Epidermal melanocyte (primary cell): ENCODE results near the gene POLR1B.
"Not testable (repeated sequence)": the region's sequence is repeated elsewhere in the genome, so short reads cannot be mapped to it uniquely, and the experiment has no call there.

Experiments used
- DNase-seq: peaks from one replicate; pipeline ENCODE4 v3.0.0; 2011; ENCODE audit warnings: low spot score; ENCODE audit not compliant: insufficient read length

POLR1B gene

GRCh38 chr2:112541315-112542122, 746 bp upstream of the POLR1B start:
- DNase-seq: peak; percentile 38

DNA sequence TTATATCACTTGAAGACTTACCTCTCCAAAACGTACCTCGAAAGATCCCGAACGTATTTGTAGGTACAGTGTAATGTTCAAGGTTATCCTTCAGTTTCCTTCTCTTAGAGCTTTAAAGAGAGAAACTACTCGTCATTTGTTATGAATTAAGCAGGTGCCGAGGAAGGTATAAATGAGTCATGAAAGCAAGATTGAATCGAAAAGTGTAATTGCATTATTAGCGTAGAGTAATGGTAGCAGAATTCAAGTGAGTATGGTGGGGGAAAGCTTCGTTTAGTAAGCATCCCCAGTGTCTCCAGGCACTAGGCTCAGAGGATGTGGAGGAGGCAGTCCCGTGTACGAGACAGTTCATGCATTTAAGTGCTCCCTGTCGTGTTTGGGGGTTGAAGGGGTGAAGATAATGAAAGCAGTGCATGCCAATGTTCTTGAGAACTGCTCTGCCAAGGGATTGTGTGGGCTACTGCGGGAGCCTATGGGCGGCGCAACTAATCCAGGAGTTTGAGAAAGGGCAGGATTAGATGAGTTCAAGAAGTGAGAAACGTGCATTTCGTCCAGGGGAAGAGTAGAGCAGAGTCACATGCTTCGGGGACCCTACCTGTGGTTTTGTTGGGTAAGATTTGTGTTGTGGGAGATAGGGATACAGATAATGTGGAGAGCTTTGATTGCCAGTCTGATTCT, 858 bp downstream of the POLR1B start:
- no peak for DNase-seq

- DNase-seq: no peak
These were observed 5.1 kb downstream of the POLR1B start for GRCh38 chr2:112547333-112547732.

DNA sequence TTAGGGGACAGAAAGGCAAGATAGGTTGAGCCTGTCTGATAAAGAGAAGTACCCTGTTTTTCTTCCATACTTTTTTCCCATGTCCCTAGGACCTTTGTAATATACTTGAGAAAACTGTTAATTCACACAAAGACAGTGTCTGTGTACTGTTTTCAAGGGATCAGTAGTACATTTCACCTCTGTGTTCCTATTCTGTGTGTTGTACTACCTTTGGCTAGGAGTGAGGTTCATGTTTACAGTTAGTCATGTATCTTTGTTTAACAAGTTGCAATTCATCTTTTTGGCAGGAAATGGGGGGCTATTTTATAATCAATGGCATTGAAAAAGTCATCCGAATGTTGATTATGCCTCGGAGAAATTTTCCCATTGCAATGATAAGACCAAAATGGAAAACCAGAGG, 6.7 kb downstream of the POLR1B start:
- DNase-seq: no peak

- no peak for DNase-seq
These were observed 23.8 kb downstream of the POLR1B start for GRCh38 chr2:112566104-112566503.

- DNase-seq: not testable (repeated sequence)
These were observed 24.2 kb downstream of the POLR1B start for GRCh38 chr2:112566508-112566907.

DNA sequence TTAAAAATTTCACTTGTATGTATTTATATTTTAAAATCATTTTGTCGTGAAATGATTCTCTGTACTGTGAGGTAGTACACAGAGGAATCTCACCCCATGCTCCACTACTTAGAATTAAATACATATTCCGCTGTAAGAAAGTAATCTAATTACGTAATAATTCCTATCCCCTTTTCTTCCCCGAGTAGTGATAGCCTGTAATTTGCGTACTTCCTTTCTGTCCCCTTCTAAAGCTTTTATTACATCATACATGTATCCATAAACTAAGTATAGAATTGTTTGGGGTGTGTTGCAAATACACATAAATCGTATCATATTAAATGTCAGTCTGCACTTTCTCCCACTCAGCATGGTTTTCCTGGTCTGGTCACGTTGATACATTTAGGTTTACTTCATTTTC, 29.7 kb downstream of the POLR1B start:
- DNase-seq: no peak

GRCh38 chr2:112577756-112578155, 35.5 kb downstream of the POLR1B start:
- DNase-seq: no peak

DNA sequence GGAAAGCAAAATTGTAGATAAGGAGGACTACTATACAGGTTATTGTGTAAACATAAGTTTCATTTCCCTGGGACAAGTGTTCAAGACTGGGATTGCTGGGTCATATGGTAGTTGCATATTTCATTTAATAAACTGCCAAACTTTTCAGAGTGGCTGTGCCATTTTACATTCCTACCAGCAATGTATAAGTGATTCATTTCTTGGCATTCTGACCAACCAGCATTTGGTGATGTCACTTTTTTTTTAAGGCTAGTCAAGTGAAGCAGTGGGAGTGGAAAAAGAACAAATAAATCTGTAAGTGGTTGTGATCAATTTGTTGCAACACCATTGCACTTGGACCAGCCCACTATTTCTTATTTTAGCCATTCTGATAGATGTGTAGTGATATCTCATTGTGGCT, 37.0 kb downstream of the POLR1B start:
- DNase-seq: no peak

DNA sequence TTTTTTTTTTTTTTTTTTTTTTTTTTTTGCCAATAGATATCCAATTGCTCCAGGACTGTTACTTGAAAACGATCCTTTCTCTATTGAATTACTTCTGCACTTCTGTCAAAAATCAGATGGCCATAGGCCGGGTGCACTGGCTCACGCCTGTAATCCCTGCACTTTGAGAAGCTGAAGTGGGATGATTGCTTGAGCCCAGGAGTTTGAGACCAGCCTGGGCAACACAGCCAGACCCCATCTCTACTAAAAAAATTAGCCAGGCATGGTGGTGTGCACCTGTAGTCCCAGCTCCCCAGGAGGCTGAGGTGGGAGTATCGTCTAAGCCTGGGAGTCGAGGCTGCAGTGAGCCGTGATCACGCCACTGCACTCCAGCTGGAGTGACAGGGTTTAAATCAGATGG, 37.8 kb downstream of the POLR1B start:
- no peak for DNase-seq

DNA sequence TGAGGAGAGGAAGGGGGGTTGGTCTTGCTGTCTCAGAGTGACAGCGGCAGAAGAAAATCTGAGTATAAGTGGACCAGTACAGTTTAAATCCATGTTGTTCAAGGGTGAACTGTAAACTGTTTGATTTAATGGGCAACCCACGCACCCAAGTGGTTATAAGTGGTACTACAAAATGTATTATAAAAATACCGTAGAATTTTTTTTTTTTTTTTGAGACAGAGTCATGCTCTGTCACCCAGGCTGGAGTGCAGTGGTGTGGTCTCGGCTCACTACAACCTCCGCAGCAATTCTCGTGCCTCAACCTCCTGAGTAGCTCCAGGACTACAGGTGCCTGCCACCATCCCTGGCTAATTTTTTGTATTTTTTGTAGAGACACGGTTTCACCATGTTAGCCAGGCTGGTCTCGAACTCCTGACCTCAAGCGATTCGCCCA, 40.1 kb downstream of the POLR1B start:
- DNase-seq: no peak

- DNase-seq: no peak
These were observed 41.4 kb downstream of the POLR1B start for GRCh38 chr2:112583497-112584133.

DNA sequence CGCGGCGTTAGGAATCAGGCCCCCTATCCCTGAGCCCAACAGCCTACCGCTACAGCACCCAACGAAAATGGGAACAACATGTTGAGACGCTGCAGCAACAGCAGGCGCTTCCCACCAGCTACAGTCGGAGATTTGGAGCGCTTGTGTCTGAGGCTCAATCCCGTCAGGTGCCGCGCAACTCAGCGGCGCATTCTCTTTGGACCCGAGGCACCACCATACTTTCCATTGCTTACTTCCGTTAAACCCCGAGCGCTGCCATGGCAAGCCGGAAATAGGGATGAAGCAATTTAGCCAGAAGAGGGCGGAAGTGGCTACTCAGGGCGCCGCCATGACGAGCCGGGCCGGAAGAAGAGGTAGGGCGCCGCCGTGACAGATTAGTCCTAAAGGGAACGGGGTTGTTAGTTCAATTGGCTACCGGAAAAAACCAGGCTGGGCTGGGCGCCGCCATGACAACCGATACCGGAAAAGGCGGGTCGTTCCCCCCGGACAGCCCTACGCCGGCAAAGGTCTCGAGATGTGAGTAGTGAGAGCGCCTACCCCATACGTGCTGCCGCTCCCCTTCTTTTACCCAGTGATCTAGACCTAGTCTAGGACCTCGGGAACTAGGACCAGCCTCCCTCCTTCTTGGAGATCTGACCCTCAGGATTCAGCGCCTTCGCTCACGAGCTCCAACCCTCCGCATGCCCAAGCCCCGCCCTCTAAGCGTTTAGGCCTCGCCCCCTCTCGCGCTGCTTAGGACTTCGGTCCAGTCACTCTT, 42.0 kb downstream of the POLR1B start, which contains the start of gene CHCHD5:
Gene CHCHD5, plus strand, starts transcription at position 476 of the 757 bp plus-strand sequence. Its CDS starts 39 bp downstream, at position 515.
- peak; percentile 86 for DNase-seq

DNA sequence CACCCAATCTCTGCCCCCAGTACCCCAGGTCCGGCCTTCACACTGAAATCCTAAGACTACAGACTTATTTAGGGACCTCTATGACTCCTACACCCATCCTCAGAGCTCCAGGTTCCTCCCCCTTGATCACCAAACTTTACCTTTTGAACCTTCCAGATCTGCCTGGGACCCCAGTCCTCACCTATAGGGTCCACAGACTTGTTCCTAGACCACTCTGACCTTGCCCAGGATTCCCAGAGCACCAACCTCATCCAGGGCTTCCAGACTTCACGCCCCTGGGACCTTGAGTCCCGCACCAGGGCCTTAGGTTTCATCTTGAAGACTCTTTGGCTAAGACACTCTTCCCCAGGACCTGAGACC, 42.6 kb downstream of the POLR1B start:
- DNase-seq: no peak

DNA sequence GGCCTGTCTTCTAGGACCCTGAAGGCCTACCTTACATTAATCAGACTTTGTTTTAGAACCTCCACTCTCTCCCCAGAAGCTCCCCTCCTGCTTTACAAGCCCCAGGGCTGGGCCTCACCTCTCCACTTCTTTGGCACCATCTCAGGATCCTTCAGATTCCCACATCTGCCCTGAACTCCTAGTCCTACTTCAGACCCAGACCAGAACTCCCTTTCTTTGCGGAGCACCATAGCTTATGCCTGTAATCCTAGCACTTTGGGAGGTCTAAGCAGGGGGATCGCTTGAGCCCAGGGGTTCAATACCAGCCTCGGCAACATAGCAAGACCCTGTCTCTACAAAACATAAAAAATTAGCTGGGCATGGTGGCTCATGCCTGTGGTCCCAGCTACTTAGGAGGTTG, 43.1 kb downstream of the POLR1B start:
- no peak for DNase-seq

DNA sequence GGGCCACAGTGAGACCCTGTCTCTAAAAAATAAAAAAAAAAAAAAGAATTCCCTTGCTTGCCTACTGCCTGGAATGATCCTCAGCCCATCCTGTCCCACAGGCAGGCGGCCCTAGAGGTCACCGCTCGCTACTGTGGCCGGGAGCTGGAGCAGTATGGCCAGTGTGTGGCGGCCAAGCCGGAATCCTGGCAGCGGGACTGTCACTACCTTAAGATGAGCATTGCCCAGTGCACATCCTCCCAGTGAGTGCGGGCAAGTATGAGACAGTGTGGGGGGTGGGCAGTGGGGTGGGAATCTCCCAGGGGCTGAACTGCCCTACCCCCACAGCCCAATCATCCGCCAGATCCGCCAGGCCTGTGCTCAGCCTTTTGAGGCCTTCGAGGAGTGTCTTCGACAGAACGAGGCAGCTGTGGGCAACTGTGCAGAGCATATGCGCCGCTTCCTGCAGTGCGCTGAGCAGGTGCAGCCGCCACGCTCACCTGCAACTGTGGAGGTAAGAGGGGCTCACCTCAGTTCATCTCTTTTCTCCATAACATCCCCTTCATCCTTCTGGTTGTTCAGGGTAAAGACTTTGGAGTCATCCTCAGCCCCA, 43.7 kb downstream of the POLR1B start:
- no peak for DNase-seq

- DNase-seq: no peak
These were observed 46.4 kb downstream of the POLR1B start for GRCh38 chr2:112588611-112589045.

DNA sequence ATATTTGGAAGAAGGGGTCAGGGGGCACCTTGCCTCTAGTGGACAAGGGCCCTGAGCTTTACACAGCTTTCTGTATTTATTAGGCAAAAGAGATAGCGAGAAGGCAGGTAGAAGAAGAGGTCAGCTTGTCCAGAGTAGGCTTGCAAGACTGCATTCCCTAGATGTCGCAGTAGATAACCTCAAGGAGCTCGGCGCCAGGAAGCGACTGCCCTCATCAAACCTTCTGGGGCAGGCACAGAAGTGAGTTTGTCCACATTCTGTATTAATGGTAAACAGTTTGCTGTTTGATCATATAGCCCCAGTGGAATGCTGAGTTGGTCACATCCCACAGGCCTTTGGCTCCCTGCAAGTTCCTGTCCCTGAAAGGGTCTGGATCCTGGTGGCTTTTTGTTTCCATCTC, 49.1 kb downstream of the POLR1B start:
- DNase-seq: no peak

DNA sequence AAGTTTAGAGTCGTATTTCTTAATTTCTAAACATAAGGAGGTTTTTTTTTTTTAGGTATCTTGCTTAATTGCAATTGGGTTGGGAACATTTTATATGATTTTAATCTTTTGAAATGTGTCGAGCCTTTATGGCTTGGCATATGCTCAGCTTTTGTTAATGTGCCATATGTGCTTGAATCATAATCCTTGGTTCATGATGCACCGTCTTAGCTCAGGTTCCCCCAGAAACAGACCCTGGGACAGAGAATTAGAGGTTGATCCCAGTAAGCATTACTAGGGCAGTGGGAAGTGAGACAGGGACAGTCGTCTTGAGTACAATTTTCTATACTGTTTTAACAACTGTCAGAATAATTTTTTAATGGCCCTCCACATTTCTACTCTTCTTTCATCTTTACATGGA, 51.5 kb downstream of the POLR1B start:
- DNase-seq: no peak

DNA sequence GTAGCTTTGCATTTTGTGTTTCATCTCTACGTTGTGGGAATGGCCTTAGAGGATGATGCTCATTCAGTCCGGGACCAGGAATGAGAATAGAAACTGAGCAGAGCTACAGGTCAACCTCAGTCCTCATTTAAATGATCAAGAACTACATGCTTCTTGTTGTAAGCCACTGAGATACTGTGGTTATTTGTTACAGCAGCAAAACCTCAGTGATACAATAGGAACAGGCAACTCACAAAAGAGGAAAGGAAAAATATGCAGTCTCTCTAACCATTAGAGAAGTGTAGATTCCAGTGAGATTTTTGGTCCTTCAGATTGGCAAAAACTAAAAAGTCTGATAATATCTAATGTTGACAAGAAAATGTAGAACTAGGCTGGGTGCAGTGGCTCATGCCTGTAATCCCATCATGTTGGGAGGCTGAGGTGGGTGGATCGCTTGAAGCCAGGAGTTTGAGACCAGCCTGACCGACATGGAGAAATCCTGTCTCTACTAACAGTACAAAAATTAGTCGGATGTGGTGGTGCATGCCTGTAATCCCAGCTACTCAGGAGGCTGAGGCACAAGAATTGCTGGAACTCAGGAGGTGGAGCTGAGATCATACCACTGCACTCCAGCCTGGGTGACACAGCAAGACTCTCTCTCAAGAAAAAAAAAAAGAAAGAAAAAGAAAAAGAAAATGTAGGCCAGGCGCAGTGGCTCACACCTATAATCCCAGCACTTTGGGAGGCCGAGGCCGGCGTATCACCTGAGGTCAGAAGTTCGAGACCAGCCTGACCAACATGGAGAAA, 55.5 kb downstream of the POLR1B start:
- no peak for DNase-seq
